HG03558 (cell line): ENCODE results near the gene TBC1D22A.

Experiments used
- ATAC-seq: cut with Tn5 transposase; IDR thresholded peaks from one replicate; pipeline ENCODE4 v1.9.1; 2021; ENCODE audit warnings: moderate number of reproducible peaks; ENCODE audit not compliant: unreplicated experiment; ENCODE audit errors: extremely low read depth

The TBC1D22A gene

GRCh38 chr22:47149976-47150375 lies 387.5 kb downstream of the TBC1D22A start:
- ATAC-seq = no peak

GRCh38 chr22:47150426-47150825 lies 388.0 kb downstream of the TBC1D22A start:
- ATAC-seq = no peak

- no peak for ATAC-seq
Measured at GRCh38 chr22:47151064-47151463, 388.6 kb downstream of the TBC1D22A start.

- no peak for ATAC-seq
Measured at GRCh38 chr22:47151490-47151889, 389.0 kb downstream of the TBC1D22A start.

- no peak for ATAC-seq
Measured at GRCh38 chr22:47152236-47152635, 389.8 kb downstream of the TBC1D22A start.

GRCh38 chr22:47152938-47153337 lies 390.5 kb downstream of the TBC1D22A start:
- ATAC-seq = no peak

- ATAC-seq = no peak
Measured at GRCh38 chr22:47153854-47154525, 391.5 kb downstream of the TBC1D22A start.

- ATAC-seq = no peak
Measured at GRCh38 chr22:47154621-47155081, 392.2 kb downstream of the TBC1D22A start.

- ATAC-seq = no peak
Measured at GRCh38 chr22:47155131-47155885, 392.9 kb downstream of the TBC1D22A start.

- no peak for ATAC-seq
Measured at GRCh38 chr22:47155912-47156311, 393.5 kb downstream of the TBC1D22A start.

GRCh38 chr22:47156352-47157092 lies 394.1 kb downstream of the TBC1D22A start:
- no peak for ATAC-seq

- ATAC-seq = no peak
Measured at GRCh38 chr22:47157093-47157420, 394.6 kb downstream of the TBC1D22A start.

GRCh38 chr22:47157486-47158270 lies 395.2 kb downstream of the TBC1D22A start:
- no peak for ATAC-seq

- no peak for ATAC-seq
Measured at GRCh38 chr22:47158457-47158856, 396.0 kb downstream of the TBC1D22A start.

- ATAC-seq = no peak
Measured at GRCh38 chr22:47159592-47159991, 397.1 kb downstream of the TBC1D22A start.

- ATAC-seq = no peak
Measured at GRCh38 chr22:47160141-47160541, 397.7 kb downstream of the TBC1D22A start.

- no peak for ATAC-seq
Measured at GRCh38 chr22:47160781-47161520, 398.5 kb downstream of the TBC1D22A start.

- no peak for ATAC-seq
Measured at GRCh38 chr22:47161631-47162030, 399.2 kb downstream of the TBC1D22A start.

- ATAC-seq = no peak
Measured at GRCh38 chr22:47162865-47163264, 400.4 kb downstream of the TBC1D22A start.

- no peak for ATAC-seq
Measured at GRCh38 chr22:47163481-47163855, 401.0 kb downstream of the TBC1D22A start.
